IMR-90 (cell line): Measurements from ENCODE around the gene TM7SF3. TPM values are rescaled to one million over a fixed set of nuclear protein-coding genes. Genes with fewer than 3 reads are reported as not detected.

Experiments used
- ATAC-seq: fragments of 200-7000 bp; cut with Tn5 transposase; 2 replicates; pipeline ENCODE4 v1.9.1; 2020; ENCODE audit warnings: low read depth, mild to moderate bottlenecking, moderate library complexity
- BruUV-seq: library from RNA; stranded (reverse); fragments of 400-500 nt; replicated peaks from 2 replicates; lab custom pipeline; 2021; lab: Mats Ljungman, UMichigan
- CTCF ChIA-PET: fragments of 300-600 bp; formaldehyde crosslinking; extraction: SDS; loops from one replicate; lab custom pipeline; 2021; ENCODE audit warnings: antibody characterized with exemption; lab: Yijun Ruan, JAX
- POLR2A ChIA-PET: fragments of 300-600 bp; sonication (Branson Sonifier 250); formaldehyde crosslinking; loops from one replicate; lab custom pipeline; 2022; ENCODE audit warnings: antibody characterized with exemption; ENCODE audit not compliant: unreplicated experiment; lab: Charles Lee
- DNase-seq: peaks from one replicate; pipeline ENCODE4 v3.0.0; 2013
- H2AFZ ChIP-seq: replicated peaks from 2 replicates; pipeline ENCODE3; 2013; ENCODE audit warnings: low read length, mild to moderate bottlenecking; ENCODE audit not compliant: poor library complexity
- H2AK5ac ChIP-seq: 2 replicates; pipeline ENCODE4 v1.6.1; 2013; ENCODE audit warnings: low read depth, low read length, inconsistent platforms
- H2AK9ac ChIP-seq: replicated peaks from 2 replicates; pipeline ENCODE3; 2013; ENCODE audit warnings: mild to moderate bottlenecking, low read depth, low read length, moderate library complexity; ENCODE audit not compliant: poor library complexity
- H2BK120ac ChIP-seq: 2 replicates; pipeline ENCODE4 v1.6.1; 2013; ENCODE audit warnings: low read depth, low read length, inconsistent platforms
- H2BK15ac ChIP-seq: 3 replicates; pipeline ENCODE4 v1.6.1; 2013; ENCODE audit warnings: low read depth, low read length, inconsistent platforms
- H2BK20ac ChIP-seq: 2 replicates; pipeline ENCODE4 v1.6.1; 2013; ENCODE audit warnings: low read depth, mild to moderate bottlenecking, inconsistent platforms, low read length, moderate library complexity
- H2BK5ac ChIP-seq: 2 replicates; pipeline ENCODE4 v1.6.1; 2013; ENCODE audit warnings: mild to moderate bottlenecking, low read depth, low read length, inconsistent platforms; ENCODE audit not compliant: poor library complexity, severe bottlenecking
- H3K14ac ChIP-seq: replicated peaks from 2 replicates; pipeline ENCODE4 v1.6.1; 2013; ENCODE audit warnings: low read depth, low read length, inconsistent platforms
- H3K18ac ChIP-seq: 2 replicates; pipeline ENCODE4 v1.6.1; 2013; ENCODE audit warnings: low read depth, low read length, control low read depth
- H3K23ac ChIP-seq: 2 replicates; pipeline ENCODE4 v1.6.1; 2013; ENCODE audit warnings: low read depth, low read length, inconsistent platforms
- H3K27ac ChIP-seq: 2 replicates; pipeline ENCODE4 v1.5.1; 2013; ENCODE audit warnings: mild to moderate bottlenecking, control low read depth, low read length; ENCODE audit not compliant: insufficient read depth
- H3K27me3 ChIP-seq: 2 replicates; pipeline ENCODE4 v1.6.1; 2013; ENCODE audit warnings: low read length; ENCODE audit not compliant: control insufficient read depth, insufficient read depth
- H3K36me3 ChIP-seq: 2 replicates; pipeline ENCODE4 v1.6.1; 2013; ENCODE audit warnings: low read length, mixed read lengths; ENCODE audit not compliant: control insufficient read depth, insufficient read depth
- H3K4ac ChIP-seq: 2 replicates; pipeline ENCODE4 v1.6.1; 2013; ENCODE audit warnings: low read depth, low read length, inconsistent platforms
- H3K4me1 ChIP-seq: 2 replicates; pipeline ENCODE4 v1.6.1; 2013; ENCODE audit warnings: low read length, mixed read lengths; ENCODE audit not compliant: control insufficient read depth, insufficient read depth
- H3K4me2 ChIP-seq: 2 replicates; pipeline ENCODE4 v1.6.1; 2013; ENCODE audit warnings: low read depth, mild to moderate bottlenecking, control low read depth, low read length, moderate library complexity
- H3K4me3 ChIP-seq: 2 replicates; pipeline ENCODE4 v1.5.1; 2013; ENCODE audit warnings: low read depth, mild to moderate bottlenecking, control low read depth, low read length, moderate library complexity; ENCODE audit not compliant: insufficient read depth
- H3K56ac ChIP-seq: 2 replicates; pipeline ENCODE4 v1.6.1; 2013; ENCODE audit warnings: low read length, inconsistent platforms; ENCODE audit not compliant: insufficient read depth; ENCODE audit errors: extremely low read depth
- H3K79me1 ChIP-seq, 2 experiments: 2 replicates each; pipeline ENCODE4 v1.6.1; 2013; ENCODE audit warnings: low read length in 2 of 2, inconsistent platforms in 1 of 2, low read depth in 1 of 2
- H3K9ac ChIP-seq: 2 replicates; pipeline ENCODE4 v1.6.1; 2013; ENCODE audit warnings: low read depth, low read length, control low read depth
- H3K9me1 ChIP-seq: 2 replicates; pipeline ENCODE4 v1.6.1; 2013; ENCODE audit warnings: low read length, inconsistent platforms; ENCODE audit not compliant: insufficient read depth
- H3K9me3 ChIP-seq: 2 replicates; pipeline ENCODE4 v1.6.1; 2013; ENCODE audit warnings: low read length; ENCODE audit not compliant: control insufficient read depth, insufficient read depth
- H4K20me1 ChIP-seq: 2 replicates; pipeline ENCODE4 v1.6.1; 2013; ENCODE audit warnings: low read length, inconsistent platforms; ENCODE audit not compliant: insufficient read depth
- H4K5ac ChIP-seq: 2 replicates; pipeline ENCODE4 v1.6.1; 2013; ENCODE audit warnings: mild to moderate bottlenecking, low read depth, low read length, control low read depth
- H4K8ac ChIP-seq, 2 experiments: 2 replicates each; pipeline ENCODE4 v1.6.1; 2013; ENCODE audit warnings: low read depth in 2 of 2, low read length in 2 of 2, control low read depth in 1 of 2, inconsistent platforms in 1 of 2
- H4K91ac ChIP-seq: 2 replicates; pipeline ENCODE4 v1.6.1; 2013; ENCODE audit warnings: low read depth, low read length, inconsistent platforms; ENCODE audit not compliant: insufficient read depth
- CHD1 ChIP-seq: IDR thresholded peaks from 2 replicates; pipeline ENCODE4 v1.6.1; 2012; ENCODE audit warnings: low read depth, low read length, improper control_type of control experiment
- CTCF ChIP-seq: conservative IDR thresholded peaks from 2 replicates; pipeline ENCODE4 v1.5.1; 2012; ENCODE audit warnings: mild to moderate bottlenecking, low read depth, low read length, improper control_type of control experiment
- ELK1 ChIP-seq: fragments of 150-350 bp; IDR thresholded peaks from 2 replicates; pipeline ENCODE4 v1.6.1; 2016; ENCODE audit warnings: low read depth, mild to moderate bottlenecking, low read length, moderate library complexity, borderline replicate concordance
- FOS ChIP-seq: fragments of 150-350 bp; IDR thresholded peaks from 2 replicates; pipeline ENCODE4 v1.6.1; 2016; ENCODE audit warnings: low read depth, low read length
- MAFK ChIP-seq: IDR thresholded peaks from 2 replicates; pipeline ENCODE4 v1.6.1; 2012; ENCODE audit warnings: low read depth, low read length, improper control_type of control experiment
- MAZ ChIP-seq: IDR thresholded peaks from 2 replicates; pipeline ENCODE4 v1.6.1; 2012; ENCODE audit warnings: low read depth, mild to moderate bottlenecking, low read length, improper control_type of control experiment, moderate library complexity, borderline replicate concordance
- MXI1 ChIP-seq: IDR thresholded peaks from 2 replicates; pipeline ENCODE4 v1.6.1; 2012; ENCODE audit warnings: low read depth, mild to moderate bottlenecking, low read length, moderate library complexity, borderline replicate concordance
- NFE2L2 ChIP-seq: fragments of 150-350 bp; IDR thresholded peaks from 2 replicates; pipeline ENCODE4 v1.6.1; 2016; ENCODE audit warnings: low read depth, mild to moderate bottlenecking, low read length
- POLR2A ChIP-seq: IDR thresholded peaks from 2 replicates; pipeline ENCODE4 v1.6.1; 2012; ENCODE audit warnings: mild to moderate bottlenecking, low read depth, low read length
- RAD21 ChIP-seq: IDR thresholded peaks from 2 replicates; pipeline ENCODE4 v1.6.1; 2012; ENCODE audit warnings: low read length, improper control_type of control experiment
- RCOR1 ChIP-seq: IDR thresholded peaks from 2 replicates; pipeline ENCODE4 v1.6.1; 2012; ENCODE audit warnings: mild to moderate bottlenecking, low read length, improper control_type of control experiment; ENCODE audit not compliant: insufficient replicate concordance
- RFX5 ChIP-seq: IDR thresholded peaks from 2 replicates; pipeline ENCODE4 v1.8.0; 2012; ENCODE audit warnings: low read depth, mild to moderate bottlenecking, low read length, moderate library complexity
- SMC3 ChIP-seq: fragments of 150-350 bp; IDR thresholded peaks from 2 replicates; pipeline ENCODE4 v1.6.1; 2016; ENCODE audit warnings: low read depth, mild to moderate bottlenecking, antibody characterized with exemption, low read length, moderate library complexity
- USF2 ChIP-seq: fragments of 150-350 bp; IDR thresholded peaks from 2 replicates; pipeline ENCODE4 v1.6.1; 2017; ENCODE audit warnings: mild to moderate bottlenecking, antibody characterized with exemption, low read length, low read depth
- WGBS, 2 experiments: methylation state at CpG; one replicate each; pipeline versions ENCODE4 v1.1.5 to v1.1.7; 2013; ENCODE audit warnings: missing lambda C conversion rate in 2 of 2; ENCODE audit not compliant: insufficient read length in 1 of 2; ENCODE audit errors: extremely low coverage in 2 of 2; 5-methylcytosine and 5-hydroxymethylcytosine counted together
- dilution Hi-C: fragments of 300-500 bp; cut with HindIII; formaldehyde crosslinking; loops from one replicate; pipeline ENCODE4 v1.14.3; 2018; ENCODE audit warnings: low sequenced_read_pairs; ENCODE audit not compliant: unreplicated experiment
- in situ Hi-C: fragments of 300-500 bp; cut with MboI; formaldehyde crosslinking; loops from 3 replicates; pipeline ENCODE4 v1.14.3; 2019; ENCODE audit warnings: low sequenced_read_pairs, inconsistent platforms, mixed read lengths
- intact Hi-C: fragments of 100-400 bp; cut with micrococcal nuclease; formaldehyde crosslinking; loops from 2 replicates; pipeline ENCODE4 v1.10.0; 2022
- polyA plus RNA-seq, 3 experiments: library from polyadenylated mRNA; depleted of rRNA; stranded (reverse); fragments of >200 nt; gene quantifications; 2 replicates each; pipeline ENCODE4 v1.2.3, GENCODE V29; 2012; ENCODE audit warnings: low replicate concordance in 1 of 3
- total RNA-seq: library from RNA; depleted of rRNA; stranded (reverse); fragments of >200 nt; gene quantifications from 2 replicates; pipeline ENCODE4 v1.2.3, GENCODE V29; 2012

TM7SF3 gene
- total and polyA plus RNA-seq, 2 of the 4 experiments (the other 2 are of a cell fraction): 35.3 to 46.6 TPM

GRCh38 chr12:26941215-26941594, 73.0 kb downstream of the TM7SF3 start:
- H2BK20ac ChIP-seq: no peak overlapping the region
- no peak overlapping the region for H2BK120ac ChIP-seq
- H2BK15ac ChIP-seq: no peak overlapping the region
- H4K8ac ChIP-seq: no peak overlapping the region
- no peak overlapping the region for H3K27ac ChIP-seq
- no peak overlapping the region for H4K5ac ChIP-seq
- no peak overlapping the region for H3K4ac ChIP-seq
- H3K23ac ChIP-seq: no peak overlapping the region
- DNase-seq: no peak
- in situ Hi-C loops (no loop called here), dilution Hi-C loops (no loop called here), intact Hi-C loops (no loop called here)
- no peak overlapping the region for H3K18ac ChIP-seq
- ATAC-seq: no peak
- H3K79me1 ChIP-seq: peaks cover 0 to 44% of the 10 kb centered on the region in 2 experiments; a peak in 3 of 4 replicates
- H3K4me3 ChIP-seq: no peak overlapping the region
- BruUV-seq: no TSS peak
- H2BK5ac ChIP-seq: no peak overlapping the region
- H3K9ac ChIP-seq: no peak overlapping the region
- H3K56ac ChIP-seq: no peak overlapping the region
- H3K4me2 ChIP-seq: 0 out of 2 replicates have a peak overlapping the region, but pooled peaks have one; percentile 4
- ChIA-PET POLR2A (no interaction called here), CTCF (no interaction called here)
- H2AFZ ChIP-seq: no peak overlapping the region
- no CpG with 5 or more reads among the region's 1 CpG for WGBS, 2 experiments
- no peaks in the 10 kb centered on the region for H3K9me3 ChIP-seq
- no peak overlapping the region for H2AK5ac ChIP-seq
- H3K27me3 ChIP-seq: no peaks in the 10 kb centered on the region
- peaks cover 31% of the 10 kb centered on the region for H4K20me1 ChIP-seq
- H3K14ac ChIP-seq: no peak overlapping the region
- H3K36me3 ChIP-seq: no peaks in the 10 kb centered on the region
- no peaks in the 10 kb centered on the region for H3K9me1 ChIP-seq
- H4K91ac ChIP-seq: no peak overlapping the region
- H2AK9ac ChIP-seq: no peak overlapping the region
- TF ChIP-seq RCOR1 (no peak), MXI1 (no peak), NFE2L2 (no peak), SMC3 (no peak), CHD1 (no peak), MAFK (no peak), ELK1 (no peak), RFX5 (no peak), RAD21 (no peak), USF2 (no peak), FOS (no peak), CTCF (no peak), POLR2A (no peak), MAZ (no peak)
- no peaks in the 10 kb centered on the region; the same call in 1 of the 2 replicates for H3K4me1 ChIP-seq
